ENCODE data around the gene CNR1.

The CNR1 gene

DNA sequence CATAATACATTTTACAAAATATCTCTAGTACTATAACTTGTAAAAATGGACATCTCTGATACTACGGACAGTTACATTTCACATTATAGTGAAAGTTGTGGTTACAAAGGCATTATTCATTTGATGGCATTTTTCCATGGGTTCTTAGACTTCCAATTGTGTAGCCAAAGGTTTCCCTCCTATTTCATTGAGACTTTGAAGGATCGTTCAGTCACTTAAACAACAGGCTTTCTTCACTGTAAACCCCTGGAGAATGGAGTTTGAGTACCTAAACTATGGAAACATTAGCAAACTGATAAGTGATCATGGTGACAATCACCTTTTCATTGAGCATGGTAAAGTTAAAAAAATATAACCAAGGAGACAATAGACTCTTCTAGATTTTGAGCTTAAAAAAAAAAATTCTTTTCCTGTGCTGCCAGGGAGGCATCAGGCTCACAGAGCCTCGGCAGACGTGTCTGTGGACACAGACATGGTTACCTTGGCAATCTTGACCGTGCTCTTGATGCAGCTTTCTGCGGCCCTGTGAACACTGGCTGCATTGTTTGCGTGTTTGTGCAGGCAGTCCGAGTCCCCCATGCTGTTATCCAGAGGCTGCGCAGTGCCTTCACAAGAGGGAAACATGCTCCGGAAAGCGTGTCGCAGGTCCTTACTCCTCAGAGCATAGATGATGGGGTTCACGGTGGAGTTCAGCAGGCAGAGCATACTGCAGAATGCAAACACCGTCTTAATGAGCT lies 22.6 kb downstream of the CNR1 start:
- DNase-seq, result no peak

- DNase-seq, result no peak
Measured at GRCh38 chr6:88142297-88142668, 23.9 kb downstream of the CNR1 start.

GRCh38 chr6:88141561-88142296 lies 24.4 kb downstream of the CNR1 start:
- no peak for DNase-seq

- no peak for DNase-seq
Measured at GRCh38 chr6:88137915-88138314, 28.2 kb downstream of the CNR1 start.

DNA sequence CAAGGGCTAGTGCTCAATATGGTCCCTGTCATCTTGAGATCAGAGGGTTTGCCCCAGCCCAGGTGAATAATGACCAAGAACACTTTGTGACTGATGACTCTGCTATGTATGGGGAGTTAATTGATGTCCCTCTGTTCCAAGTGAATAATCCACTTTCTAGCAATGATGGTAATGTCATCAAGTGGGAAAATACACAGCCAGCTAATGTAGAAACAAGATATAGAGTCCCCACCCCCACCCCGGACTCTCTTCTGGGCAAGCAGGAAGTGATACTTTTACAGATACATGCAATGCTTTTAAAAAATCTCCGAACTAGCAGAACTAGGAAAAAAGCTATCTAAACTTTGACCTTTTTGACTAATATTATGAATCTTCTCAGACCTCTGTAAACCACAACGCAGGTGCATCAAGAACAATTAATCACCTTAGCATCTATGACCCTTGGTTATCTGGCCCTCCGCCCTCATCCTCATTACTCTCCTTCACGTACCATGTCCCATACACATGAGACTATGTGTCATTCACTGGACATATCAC lies 30.5 kb downstream of the CNR1 start:
- DNase-seq, result no peak

- no peak for DNase-seq
Measured at GRCh38 chr6:88134575-88134974, 31.6 kb downstream of the CNR1 start.

GRCh38 chr6:88133718-88134117 lies 32.4 kb downstream of the CNR1 start:
- DNase-seq, result no peak

DNA sequence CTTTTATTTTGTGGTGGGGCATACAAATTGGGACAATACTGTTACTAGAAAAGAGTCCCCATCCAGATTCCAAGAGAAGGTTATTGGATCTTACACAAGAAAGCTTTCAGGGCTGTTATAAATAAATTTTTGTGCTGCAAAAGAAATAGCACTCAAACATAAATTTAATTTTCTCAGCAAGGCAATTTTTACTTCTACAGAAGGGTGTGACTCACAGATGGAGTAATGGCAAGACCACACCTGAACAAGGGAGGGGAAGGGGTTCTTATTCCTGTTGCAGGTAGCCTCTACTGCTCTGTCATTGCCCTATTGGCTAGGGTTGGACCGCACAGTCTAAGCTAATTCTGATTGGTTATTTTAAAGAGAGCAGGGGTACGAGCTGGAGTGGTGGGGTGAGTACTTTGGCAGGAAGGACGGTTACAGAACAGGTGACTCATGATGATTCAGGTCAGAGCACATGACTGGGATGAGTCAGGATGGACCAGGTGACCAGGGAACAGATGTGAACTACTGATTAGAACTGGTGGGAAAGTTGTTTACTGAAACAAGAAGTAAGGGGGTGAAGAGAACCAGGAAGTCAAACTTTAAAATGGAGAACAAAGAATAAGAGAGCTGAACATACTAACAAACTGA lies 41.1 kb downstream of the CNR1 start:
- DNase-seq, result no peak

GRCh38 chr6:88120635-88121034 lies 45.5 kb downstream of the CNR1 start:
- no peak for DNase-seq

- DNase-seq, result peak; percentile 32
Measured at GRCh38 chr6:88119769-88120168, 46.4 kb downstream of the CNR1 start.

- no peak for DNase-seq
Measured at GRCh38 chr6:88116276-88116675, 49.9 kb downstream of the CNR1 start.

- DNase-seq, result no peak
Measured at GRCh38 chr6:88115307-88115706, 50.8 kb downstream of the CNR1 start.

DNA sequence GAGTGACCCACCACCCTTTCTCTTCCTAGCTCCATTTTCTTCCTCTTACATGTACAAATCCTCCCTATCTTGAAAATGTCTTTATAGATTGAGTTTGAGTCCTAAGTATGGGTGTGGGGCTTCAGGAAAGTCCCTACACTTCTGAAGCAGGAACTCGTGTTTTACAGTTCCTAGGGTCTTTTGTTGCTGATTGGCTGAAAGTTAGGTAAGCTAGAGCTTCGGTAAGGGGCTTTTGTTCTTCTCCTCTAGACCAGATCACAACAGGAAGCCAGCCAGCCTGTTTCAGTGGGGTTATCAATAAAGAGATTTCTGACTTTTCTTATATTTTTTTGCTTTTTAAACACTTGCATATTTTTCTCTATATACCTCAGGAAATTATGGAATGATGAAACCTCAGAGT lies 51.3 kb downstream of the CNR1 start:
- DNase-seq, result no peak

DNA sequence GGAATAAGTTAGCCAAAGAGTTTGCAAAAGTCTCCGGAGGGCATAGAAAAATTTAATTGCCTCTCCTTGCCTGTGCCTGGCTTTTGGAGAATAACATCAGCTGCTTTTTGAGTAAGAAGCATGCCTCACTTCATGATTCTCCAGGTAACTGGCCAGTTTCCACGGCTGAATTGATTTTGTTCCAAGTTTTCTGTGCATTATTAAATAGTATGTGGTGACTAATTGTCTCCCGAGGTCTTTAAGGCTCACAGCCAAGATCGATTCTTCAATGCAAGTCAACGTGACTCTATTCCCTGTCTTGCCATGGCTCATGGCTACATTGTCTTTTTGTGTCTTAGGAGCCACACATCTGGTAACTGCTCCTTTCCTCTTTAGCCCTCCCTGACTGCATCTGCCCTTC lies 54.2 kb downstream of the CNR1 start:
- DNase-seq, result no peak

DNA sequence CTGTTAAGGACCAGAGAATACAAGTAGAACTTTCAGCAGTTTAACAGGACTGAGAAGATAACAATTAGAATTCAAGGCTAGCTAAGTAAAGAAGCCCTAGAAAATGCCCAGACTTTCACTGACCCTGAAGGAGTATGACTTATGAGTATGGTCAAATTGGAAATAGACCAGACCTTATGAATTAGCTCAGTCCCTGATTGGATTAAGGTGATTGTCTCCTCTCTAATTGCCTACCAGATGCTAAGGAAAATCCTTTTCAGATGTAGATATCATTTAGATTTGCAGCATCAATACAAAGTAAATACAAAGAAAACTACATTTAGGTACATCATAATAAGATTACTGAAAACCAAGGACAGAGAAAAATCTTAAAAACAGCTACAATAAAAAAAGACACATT lies 58.9 kb downstream of the CNR1 start:
- no peak for DNase-seq

GRCh38 chr6:88105741-88106340 lies 60.3 kb downstream of the CNR1 start:
- no peak for DNase-seq
